PC-3 (cell line): ENCODE results near the gene PTPN12.

ENCODE experiments used
- CTCF ChIP-seq: fragments of 300-600 bp; sonication (generic); conservative IDR thresholded peaks from 2 replicates; pipeline ENCODE4 v1.5.1; 2017; ENCODE audit warnings: antibody characterized with exemption, low read depth, mild to moderate bottlenecking, low read length
- EZH2 ChIP-seq: fragments of 300-600 bp; sonication (generic); IDR thresholded peaks from one replicate; pipeline ENCODE4 v1.6.1; 2017; ENCODE audit warnings: antibody characterized with exemption, mild to moderate bottlenecking, low read length; ENCODE audit not compliant: unreplicated experiment

GRCh38 chr7:77558284-77558967 is 21.3 kb downstream of the PTPN12 start:
- TF ChIP-seq EZH2 (no peak), CTCF (no peak)
